KOPT-K1 (cell line): Measurements from ENCODE around the gene ZNF708.
A peak's percentile ranks its signal among the peaks of the same experiment; 100 is the strongest.
"Not testable (repeated sequence)": the region's sequence is repeated elsewhere in the genome, so short reads cannot be mapped to it uniquely, and the experiment has no call there.

Experiments used
- H3K27ac ChIP-seq: fragments of 200-600 bp; sonication (generic); 2 replicates; pipeline ENCODE4 v1.5.1; 2016; ENCODE audit warnings: antibody characterized with exemption, mild to moderate bottlenecking, low read depth, low read length; ENCODE audit not compliant: poor library complexity, severe bottlenecking
- H3K36me3 ChIP-seq: fragments of 200-600 bp; sonication (generic); 2 replicates; pipeline ENCODE4 v1.5.1; 2017; ENCODE audit warnings: antibody characterized with exemption, mild to moderate bottlenecking, low read length, moderate library complexity; ENCODE audit not compliant: insufficient read depth
- H3K9me3 ChIP-seq: fragments of 200-600 bp; sonication (generic); 2 replicates; pipeline ENCODE4 v1.5.1; 2017; ENCODE audit warnings: antibody characterized with exemption, low read length, mild to moderate bottlenecking; ENCODE audit not compliant: insufficient read depth, poor library complexity, severe bottlenecking

The ZNF708 gene

DNA sequence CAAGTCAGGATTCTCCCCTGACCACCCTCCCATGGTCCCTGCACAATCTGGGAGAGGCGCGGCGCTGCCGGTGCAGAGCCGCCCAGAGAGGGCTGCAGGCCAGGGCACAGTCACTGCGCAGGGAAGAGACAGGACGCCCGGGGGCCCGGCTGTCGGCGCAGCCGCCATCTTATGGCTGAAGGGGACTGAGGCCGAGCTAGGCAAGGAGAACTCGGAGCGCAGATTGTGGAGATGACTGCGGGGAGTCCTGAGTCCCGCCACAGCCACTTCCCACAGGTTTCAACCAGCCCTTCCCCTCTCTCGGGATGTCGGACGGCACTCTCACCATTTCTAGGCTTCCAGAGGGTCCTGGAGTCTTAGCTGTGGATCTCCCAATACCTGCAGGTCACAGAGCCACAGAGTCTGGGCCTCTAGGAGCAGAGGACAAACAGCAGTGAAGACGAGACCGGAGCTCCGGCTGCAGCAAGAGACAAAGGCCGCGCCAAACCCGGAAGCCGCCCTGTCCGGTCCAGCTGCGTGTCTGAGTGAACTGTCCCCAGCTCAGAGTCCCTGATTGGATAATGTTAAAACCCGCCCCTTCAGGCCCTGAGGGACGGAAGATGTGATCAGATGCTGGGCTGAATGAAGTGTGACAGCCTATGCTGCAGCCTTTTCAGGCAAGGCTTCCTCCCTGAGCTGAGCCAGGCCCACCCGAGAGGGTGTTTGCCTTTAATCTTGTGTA lies at the start of gene ZNF708:
Gene ZNF708 (minus strand): TSS at position 526 of the 721 bp plus-strand sequence. CDS start 198 bp downstream, at position 328.
- peaks cover 38% of the 10 kb centered on the region for H3K36me3 ChIP-seq
- H3K9me3 ChIP-seq = peaks cover 69% of the 10 kb centered on the region
- H3K27ac ChIP-seq = peak within 1 kb of the TSS; percentile 94

DNA sequence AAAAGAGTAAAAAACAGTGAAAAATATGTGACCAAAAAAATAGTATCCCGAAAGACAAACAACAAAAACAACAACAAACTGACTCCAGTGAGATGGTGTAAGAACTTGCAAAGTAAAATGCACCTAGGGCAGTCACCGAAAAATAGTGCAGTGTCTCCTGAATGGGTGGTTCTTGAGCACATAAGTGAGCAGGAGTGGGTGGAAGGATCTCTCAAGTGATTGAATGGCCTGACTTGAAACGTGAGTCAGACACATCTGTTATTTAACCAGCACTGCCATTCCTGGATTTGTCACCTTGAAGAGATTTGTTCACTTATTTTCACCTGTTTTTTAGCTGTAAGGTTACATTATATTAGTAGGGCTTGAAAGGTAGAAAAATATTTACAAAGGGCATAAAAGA lies 33.1 kb upstream of the ZNF708 start:
- Histone ChIP-seq H3K27ac (no peak overlapping the region), H3K9me3 (peaks cover 73% of the 10 kb centered on the region), H3K36me3 (peaks cover 71% of the 10 kb centered on the region)

DNA sequence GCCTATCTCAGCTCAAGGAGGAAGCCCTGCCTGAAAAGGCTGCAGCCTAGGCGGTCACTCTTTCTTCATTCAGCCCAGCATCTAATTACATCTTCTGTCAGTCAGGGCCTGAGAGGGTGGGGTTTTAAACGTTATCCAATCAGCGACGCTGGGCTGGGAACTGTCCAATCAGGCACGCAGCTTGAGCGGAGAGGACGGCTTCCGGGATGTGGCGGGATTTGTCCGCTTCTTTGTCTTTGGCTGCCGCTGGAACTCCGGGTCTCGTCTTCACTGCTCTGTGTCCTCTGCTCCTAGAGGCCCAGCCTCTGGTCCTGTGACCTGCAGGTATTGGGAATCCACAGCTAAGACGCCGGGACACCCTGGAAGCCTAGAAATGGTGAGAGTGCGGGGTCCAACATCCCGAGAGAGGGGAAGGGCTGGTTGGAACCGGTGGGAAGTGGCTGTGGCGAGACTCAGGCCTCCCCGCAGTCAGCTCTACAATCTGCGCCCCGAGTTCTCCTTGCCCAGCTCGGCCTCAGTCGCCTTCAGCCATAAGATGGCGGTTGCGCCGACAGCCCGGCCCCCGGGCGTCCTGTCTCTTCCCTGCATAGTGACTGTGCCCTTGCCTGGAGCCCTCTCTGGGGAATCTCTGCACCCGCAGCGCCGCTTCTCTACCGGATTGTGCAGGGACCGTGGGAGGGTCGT lies 29.7 kb upstream of the ZNF708 start, which contains the start of gene ZNF738:
Gene ZNF738 (plus strand): TSS at position 233 of the 684 bp plus-strand sequence. CDS start 141 bp downstream, at position 374.
- peak within 1 kb of the TSS; percentile 88 for H3K27ac ChIP-seq
- peaks cover 37% of the 10 kb centered on the region for H3K36me3 ChIP-seq
- peaks cover 47% of the 10 kb centered on the region for H3K9me3 ChIP-seq

DNA sequence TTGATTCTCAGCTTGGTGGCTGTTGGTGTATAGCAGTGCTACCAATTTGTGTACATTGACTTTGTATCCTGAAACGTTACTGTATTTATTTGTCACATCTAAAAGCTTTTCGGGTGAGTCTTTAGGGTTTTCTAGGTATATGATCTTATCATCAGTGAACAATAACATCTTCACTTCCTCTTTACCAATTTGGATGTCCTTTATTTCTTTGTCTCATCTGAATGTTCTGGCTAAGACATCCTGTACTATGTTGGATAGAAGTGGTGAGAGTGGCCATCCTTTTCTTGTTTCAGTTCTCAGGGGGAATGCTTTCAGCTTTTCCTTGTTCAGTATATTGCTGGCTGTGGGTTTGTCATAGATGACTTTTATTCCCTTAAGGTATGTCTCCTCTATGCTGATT lies 23.6 kb upstream of the ZNF708 start:
- no peak overlapping the region for H3K27ac ChIP-seq
- H3K36me3 ChIP-seq = no peaks in the 10 kb centered on the region
- H3K9me3 ChIP-seq = peaks cover 15% of the 10 kb centered on the region

DNA sequence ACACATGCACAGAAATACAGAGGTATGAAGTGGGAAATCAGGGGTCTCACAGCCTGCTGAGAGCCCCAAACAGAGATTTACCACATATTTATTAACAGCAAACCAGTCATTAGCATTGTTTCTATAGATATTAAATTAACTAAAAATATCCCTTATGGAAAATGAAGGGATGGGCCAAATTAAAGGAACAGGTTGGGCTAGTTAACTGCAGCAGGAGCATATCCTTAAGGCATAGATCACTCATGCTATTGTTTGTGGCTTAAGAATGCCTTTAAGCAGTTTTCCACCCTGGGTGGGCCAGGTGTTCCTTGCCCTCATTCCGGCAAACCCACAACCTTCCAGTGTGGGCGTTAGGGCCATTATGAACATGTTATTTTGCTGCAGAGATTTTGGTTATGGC lies 15.6 kb upstream of the ZNF708 start:
- peaks cover 18% of the 10 kb centered on the region for H3K9me3 ChIP-seq
- H3K36me3 ChIP-seq, H3K27ac ChIP-seq: not testable (repeated sequence)

DNA sequence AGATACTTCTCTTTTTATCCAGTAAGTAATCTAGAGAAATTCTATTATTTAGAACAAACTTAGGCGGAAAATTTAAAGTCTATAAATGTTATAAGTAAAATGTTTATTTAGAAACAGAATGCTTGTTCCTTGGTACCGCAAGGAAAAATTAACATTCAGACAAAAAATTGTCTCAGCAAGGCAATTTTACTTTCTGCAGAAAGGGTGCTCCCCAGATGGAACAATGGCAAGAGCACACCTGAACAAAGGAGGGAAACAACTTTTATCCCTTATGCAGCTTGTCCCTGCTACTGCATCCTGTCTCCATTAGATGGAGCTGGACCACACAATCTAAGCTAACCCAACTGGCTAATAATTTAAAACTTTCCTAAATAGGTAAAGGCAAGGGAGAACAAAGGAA lies 6.5 kb upstream of the ZNF708 start:
- H3K9me3 ChIP-seq = peaks cover 65% of the 10 kb centered on the region
- H3K36me3 ChIP-seq = no peaks in the 10 kb centered on the region
- no peak overlapping the region for H3K27ac ChIP-seq

DNA sequence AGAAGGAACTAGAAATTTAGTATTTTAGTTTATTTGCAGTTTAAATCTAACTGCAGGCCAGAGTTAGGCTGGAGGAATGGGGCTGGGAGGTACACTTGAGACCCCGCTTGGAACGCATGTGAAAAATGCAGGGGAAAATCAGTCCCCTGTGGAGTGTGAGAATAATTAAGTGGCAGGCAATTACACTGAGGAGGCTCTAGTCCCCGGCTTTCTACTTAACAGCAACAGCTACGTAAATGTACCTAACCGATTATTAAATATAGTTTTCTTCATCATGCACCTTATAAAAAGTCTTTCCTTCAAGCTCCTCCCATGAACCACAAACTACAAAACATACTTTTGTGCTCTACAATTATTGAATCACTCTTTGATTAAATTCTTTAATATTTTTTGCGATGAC lies 804 bp downstream of the ZNF708 start:
- H3K27ac ChIP-seq = peak overlapping the region; percentile 94
- peaks cover 69% of the 10 kb centered on the region for H3K9me3 ChIP-seq
- peaks cover 43% of the 10 kb centered on the region for H3K36me3 ChIP-seq

DNA sequence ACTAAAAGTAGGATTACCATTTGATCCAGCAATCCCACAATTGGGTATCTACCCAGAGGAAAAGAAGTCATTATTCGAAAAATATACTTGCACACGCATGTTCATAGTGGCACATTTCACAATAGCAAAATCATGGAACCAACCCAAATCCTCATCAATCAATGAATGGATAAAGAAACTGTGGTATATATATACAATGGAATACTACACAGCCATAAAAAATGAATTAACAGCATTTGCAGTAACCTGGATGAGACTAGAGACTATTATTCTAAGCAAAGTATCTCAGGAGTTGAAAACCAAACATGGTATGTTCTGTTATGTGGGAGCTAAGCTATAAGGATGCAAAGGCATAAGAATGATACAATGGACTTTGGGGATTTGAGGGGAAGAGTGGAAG lies 3.0 kb downstream of the ZNF708 start:
- H3K9me3 ChIP-seq = peaks cover 78% of the 10 kb centered on the region
- no peak overlapping the region for H3K27ac ChIP-seq
- H3K36me3 ChIP-seq = peaks cover 66% of the 10 kb centered on the region

DNA sequence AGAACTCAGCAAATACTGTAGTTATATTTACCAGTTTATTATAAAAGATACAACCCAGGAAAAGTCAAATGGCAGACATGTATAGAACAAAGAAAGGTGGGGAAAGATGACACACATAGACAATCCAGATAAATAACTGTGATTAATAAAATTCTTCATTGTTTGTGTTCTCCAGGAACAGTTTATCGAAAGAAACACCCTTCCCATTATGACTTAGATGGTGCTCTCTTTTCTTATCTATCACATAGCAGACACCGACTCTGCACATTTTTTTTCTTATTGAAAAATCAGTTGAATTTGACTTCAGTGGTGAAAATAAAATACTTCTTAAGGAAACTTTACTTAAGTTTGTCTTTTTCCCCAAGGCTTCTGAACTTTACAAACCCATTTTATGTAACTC lies 6.2 kb downstream of the ZNF708 start:
- peaks cover 94% of the 10 kb centered on the region for H3K9me3 ChIP-seq
- no peak overlapping the region for H3K27ac ChIP-seq
- H3K36me3 ChIP-seq = peaks cover 95% of the 10 kb centered on the region

DNA sequence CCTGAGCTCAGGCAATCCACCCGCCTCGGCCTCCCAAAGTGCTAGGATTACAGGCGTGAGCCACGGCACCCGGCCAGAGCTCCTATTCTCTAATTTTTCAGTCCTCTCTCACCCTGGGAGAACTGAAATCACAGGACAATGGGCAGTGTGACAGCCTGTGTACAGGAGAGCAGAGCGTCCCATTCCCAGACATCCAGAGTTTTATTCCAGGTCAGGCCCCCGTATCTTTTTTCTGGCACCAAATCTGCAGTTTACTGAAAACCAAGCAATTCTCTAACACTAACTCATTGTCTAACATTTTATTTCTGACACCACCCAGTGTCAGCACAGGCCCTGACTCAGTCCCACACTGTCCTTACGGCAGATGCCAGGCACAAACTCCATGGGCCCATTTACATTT lies 6.7 kb downstream of the ZNF708 start:
- peaks cover 97% of the 10 kb centered on the region for H3K9me3 ChIP-seq
- H3K27ac ChIP-seq = no peak overlapping the region
- peaks cover 96% of the 10 kb centered on the region for H3K36me3 ChIP-seq

DNA sequence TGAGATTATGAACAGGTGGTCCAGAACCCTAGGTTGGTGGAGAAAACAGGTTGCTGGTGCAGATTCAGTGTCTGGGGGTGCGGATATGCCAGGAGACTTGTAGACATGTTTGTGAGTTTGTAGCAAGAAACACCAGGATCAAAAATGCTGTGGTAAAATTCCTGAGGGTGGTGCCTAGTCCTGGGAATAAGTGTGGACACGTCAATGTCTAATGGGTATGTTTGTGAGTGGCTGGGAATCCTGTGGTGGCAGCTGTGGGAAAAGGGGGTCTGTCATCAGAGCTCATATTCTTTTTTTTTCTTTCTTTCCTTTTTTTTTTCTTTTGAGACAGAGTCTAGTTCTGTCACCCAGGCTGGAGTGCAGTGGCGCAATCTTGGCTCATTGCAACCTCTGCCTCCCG lies 7.2 kb downstream of the ZNF708 start:
- Histone ChIP-seq H3K36me3 (peaks cover 96% of the 10 kb centered on the region), H3K9me3 (peaks cover 98% of the 10 kb centered on the region)

DNA sequence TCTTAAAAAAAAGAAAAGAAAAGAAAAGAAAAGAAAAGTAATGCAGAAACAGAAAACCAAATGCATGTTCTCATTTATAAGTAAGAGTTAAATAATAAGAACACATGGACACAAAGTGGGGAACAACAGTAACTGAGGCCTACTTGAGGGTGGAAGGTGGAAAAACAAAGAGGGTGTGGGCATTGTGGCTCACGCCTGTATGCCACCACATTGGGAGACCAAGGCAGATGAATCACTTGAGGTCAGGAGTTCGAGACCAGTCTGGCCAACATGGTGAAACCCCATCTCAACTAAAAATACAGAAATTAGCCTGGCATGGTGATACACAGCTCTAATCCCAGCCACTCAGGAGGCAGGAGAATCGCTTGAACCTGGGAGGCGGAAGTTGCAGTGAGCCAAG lies 8.1 kb downstream of the ZNF708 start:
- Histone ChIP-seq H3K9me3 (peaks cover 96% of the 10 kb centered on the region), H3K27ac (no peak overlapping the region), H3K36me3 (peaks cover 95% of the 10 kb centered on the region)

More for the DNA sequence above, 7.2 kb downstream of the ZNF708 start:
- H3K27ac ChIP-seq = no peak overlapping the region

DNA sequence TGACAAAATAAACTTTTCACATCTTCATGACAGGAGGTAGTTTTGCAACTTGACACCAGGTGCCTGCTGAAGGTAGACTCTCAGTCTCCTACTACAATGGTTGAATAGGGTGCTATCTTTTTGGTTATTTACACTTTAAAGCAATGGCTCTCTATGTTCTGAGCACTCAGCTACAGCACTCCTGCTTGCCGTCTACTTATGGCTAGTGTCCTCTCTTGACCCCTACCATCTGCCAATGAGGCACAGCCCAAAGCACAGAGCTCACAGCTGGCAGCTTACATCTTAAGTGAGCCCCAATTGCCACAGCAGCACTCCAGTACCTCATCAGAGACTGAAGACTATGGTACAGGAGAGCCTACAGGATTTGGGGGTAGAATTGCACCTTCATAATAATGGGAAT lies 11.4 kb downstream of the ZNF708 start:
- Histone ChIP-seq H3K36me3 (peaks cover 88% of the 10 kb centered on the region), H3K9me3 (peaks cover 96% of the 10 kb centered on the region)

DNA sequence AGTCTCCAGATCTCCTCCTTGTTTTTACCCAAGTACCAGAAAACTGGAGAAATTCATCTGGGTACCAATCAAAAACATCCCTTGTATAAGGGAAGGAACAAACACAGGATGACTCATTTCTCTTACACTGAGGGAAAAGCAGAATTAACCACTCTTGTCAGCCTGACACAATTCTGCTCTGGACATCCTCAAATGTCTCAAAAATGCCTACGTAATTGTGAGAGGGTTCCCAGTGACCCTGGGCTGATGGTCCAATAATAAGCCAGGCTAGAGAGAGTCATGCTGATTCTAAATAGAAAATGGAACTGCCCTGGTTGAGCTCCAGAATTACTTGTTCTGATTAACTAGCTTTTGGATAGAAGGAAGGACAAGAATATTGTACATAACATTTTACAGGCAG lies 14.5 kb downstream of the ZNF708 start:
- Histone ChIP-seq H3K9me3 (peaks cover 89% of the 10 kb centered on the region), H3K27ac (no peak overlapping the region), H3K36me3 (peaks cover 79% of the 10 kb centered on the region)

More for the DNA sequence above, 11.4 kb downstream of the ZNF708 start:
- H3K27ac ChIP-seq = no peak overlapping the region

DNA sequence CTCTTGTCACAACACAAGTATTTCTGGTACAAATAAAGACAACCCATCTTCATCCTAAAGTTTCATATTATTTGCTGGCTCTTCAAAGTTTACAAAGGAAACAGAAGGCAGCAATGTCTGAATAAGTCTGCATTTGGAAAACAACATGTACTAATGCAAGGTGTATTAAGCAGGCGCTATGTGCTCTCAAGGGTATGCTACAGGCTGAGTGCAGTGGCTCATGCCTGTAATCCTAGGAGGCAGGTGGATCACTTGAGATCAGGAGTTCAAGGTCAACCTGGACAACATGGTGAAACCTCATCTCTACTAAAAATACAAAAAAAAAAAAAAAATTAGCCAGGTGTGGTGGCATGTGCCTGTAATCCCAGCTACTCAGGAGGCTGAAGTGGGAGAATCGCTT lies 16.4 kb downstream of the ZNF708 start:
- peaks cover 80% of the 10 kb centered on the region for H3K36me3 ChIP-seq
- peaks cover 78% of the 10 kb centered on the region for H3K9me3 ChIP-seq
- not testable (repeated sequence) for H3K27ac ChIP-seq

DNA sequence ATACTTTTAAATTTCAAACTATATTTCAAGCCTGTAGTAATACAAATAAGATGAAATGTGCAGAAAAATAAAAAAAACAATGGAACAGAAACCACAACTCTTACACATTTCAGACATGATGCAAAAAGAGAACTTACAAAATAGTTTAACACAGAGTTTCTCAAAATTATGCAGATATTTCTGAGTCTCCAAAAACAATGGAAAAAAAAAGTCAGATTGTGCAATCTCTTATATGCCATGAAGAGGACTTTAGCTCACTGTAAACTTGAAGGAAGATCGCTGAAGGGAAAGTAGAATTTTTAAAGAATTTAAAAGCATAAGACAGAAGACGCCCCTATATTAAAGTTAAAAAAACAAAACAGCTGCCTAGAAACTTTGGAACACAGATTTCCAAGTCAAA lies 20.4 kb downstream of the ZNF708 start:
- H3K27ac ChIP-seq = no peak overlapping the region
- H3K9me3 ChIP-seq = peaks cover 80% of the 10 kb centered on the region
- H3K36me3 ChIP-seq = peaks cover 86% of the 10 kb centered on the region
